Stimulated activated CD4-positive, alpha-beta T cell treated with anti-CD3 and anti-CD28 coated beads, Interleukin-15, amount 100 ng/mL, for 48 hours (primary cell): Measurements from ENCODE around the gene SAMD4B.
"Not testable (repeated sequence)": the region's sequence is repeated elsewhere in the genome, so short reads cannot be mapped to it uniquely, and the experiment has no call there.

Experiments used
- DNase-seq, 2 donors: peaks; one replicate each; pipeline ENCODE4 v3.0.0-alpha.2; 2020; ENCODE audit warnings: low read depth in 2 of 2

The SAMD4B gene

GRCh38 chr19:39341719-39342604 lies at the start of gene SAMD4B:
Gene SAMD4B, plus strand, starts transcription at chr19:39342421. Its CDS starts 14,473 bp downstream, at chr19:39356894.
- peak; percentile 98 to 99 for DNase-seq

GRCh38 chr19:39293394-39293793 lies 48.8 kb upstream of the SAMD4B start:
- no peak for DNase-seq

DNA sequence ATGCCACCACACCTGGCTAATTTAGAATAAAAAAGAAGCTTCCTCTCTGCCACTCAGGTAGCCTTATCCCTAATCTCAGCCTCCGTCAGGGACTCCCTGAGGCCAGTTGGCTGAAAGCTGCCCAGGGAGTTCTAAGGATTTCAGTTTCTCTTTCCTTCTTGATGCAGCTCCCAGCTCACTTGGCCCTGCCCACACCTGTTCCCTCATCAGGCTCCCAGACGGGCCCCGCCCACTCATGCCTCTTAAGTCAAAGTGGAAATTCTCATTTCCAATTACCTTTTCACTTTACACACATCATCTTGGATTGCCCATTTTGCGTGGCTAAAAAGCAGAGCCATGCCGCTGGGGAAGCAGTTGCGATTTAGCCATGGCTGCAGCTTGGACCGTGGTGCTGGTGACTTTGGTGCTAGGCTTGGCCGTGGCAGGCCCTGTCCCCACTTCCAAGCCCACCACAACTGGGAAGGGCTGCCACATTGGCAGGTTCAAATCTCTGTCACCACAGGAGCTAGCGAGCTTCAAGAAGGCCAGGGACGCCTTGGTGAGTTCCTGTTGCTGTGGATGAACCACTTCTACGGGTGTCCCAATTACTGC lies 46.1 kb upstream of the SAMD4B start, which contains the start of gene IFNL1:
Gene IFNL1 (plus strand): TSS at position 353 of the 591 bp plus-strand sequence. CDS start 15 bp downstream, at position 368.
- DNase-seq: no peak

- no peak for DNase-seq
These were observed 45.3 kb upstream of the SAMD4B start for GRCh38 chr19:39296906-39297305.

DNA sequence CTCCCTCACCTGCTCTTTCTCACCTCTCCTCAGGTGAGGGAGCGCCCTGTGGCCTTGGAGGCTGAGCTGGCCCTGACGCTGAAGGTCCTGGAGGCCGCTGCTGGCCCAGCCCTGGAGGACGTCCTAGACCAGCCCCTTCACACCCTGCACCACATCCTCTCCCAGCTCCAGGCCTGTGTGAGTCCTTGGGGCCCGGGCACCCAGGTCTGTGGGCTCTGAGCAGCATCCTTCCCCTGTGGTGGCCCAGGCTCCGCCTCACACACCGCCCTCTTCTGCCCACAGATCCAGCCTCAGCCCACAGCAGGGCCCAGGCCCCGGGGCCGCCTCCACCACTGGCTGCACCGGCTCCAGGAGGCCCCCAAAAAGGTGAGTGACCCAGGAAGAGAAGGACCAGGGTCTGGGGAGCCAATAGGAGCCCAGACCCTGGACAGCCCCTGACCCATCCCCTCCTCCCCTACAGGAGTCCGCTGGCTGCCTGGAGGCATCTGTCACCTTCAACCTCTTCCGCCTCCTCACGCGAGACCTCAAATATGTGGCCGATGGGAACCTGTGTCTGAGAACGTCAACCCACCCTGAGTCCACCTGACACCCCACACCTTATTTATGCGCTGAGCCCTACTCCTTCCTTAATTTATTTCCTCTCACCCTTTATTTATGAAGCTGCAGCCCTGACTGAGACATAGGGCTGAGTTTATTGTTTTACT lies 44.1 kb upstream of the SAMD4B start:
- no peak for DNase-seq

GRCh38 chr19:39299404-39299803 lies 42.8 kb upstream of the SAMD4B start:
- no peak for DNase-seq

GRCh38 chr19:39299832-39300231 lies 42.4 kb upstream of the SAMD4B start:
- no peak for DNase-seq

- no peak for DNase-seq
These were observed 41.2 kb upstream of the SAMD4B start for GRCh38 chr19:39301021-39301420.

GRCh38 chr19:39301562-39301961 lies 40.7 kb upstream of the SAMD4B start:
- DNase-seq: no peak

DNA sequence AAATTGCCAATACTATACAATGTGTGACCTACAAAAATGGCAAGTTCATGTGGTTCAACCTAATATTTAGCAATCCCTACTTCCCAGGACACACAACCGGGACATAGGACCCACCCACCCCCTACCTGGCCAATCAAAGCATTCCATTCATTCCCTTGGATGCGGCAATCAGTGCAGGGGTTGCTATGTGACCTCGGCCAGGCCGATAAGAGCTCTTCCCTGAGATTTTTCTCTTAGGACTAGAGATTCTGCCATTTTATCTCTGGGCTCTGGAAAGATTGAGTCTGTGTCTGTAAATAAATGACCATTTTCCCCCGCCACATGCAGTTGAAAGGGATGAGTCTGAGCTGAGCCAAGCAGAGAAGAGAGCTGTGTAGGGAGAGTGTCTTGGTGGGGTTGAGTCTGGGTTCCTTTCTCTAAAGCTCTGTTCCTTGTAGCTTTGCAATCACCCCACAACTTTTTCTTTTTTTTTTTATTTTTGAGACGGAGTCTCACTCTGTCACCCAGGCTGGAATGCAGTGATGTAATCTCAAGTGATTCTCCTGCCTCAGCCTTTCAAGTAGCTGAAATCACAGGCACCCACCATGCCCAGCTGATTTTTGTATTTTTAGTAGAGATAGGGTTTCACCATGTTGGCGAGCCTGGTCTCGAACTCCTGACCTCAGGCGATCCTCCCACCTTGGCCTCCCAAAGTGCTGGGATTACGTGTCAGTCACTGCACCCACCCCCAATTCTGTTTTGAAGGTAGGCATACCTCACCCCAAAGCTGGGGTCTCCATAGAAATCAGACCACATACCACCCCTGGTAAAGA lies 38.6 kb upstream of the SAMD4B start:
- DNase-seq: no peak

DNA sequence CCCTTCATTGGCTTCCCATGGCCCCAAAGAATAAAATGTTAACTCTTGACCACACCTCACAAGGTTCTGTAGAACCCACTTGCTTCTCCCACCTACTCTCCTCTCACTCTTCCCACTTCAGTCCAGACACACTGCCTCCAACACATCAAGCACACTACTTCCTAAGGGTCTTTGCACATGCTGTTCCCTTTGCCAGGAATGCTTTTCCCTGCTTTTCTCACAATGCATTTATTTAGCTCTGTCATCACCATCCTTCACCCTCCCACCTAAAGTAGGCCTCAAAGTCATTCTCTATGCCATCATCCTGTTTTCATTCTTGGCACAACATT lies 38.1 kb upstream of the SAMD4B start:
- DNase-seq: no peak

DNA sequence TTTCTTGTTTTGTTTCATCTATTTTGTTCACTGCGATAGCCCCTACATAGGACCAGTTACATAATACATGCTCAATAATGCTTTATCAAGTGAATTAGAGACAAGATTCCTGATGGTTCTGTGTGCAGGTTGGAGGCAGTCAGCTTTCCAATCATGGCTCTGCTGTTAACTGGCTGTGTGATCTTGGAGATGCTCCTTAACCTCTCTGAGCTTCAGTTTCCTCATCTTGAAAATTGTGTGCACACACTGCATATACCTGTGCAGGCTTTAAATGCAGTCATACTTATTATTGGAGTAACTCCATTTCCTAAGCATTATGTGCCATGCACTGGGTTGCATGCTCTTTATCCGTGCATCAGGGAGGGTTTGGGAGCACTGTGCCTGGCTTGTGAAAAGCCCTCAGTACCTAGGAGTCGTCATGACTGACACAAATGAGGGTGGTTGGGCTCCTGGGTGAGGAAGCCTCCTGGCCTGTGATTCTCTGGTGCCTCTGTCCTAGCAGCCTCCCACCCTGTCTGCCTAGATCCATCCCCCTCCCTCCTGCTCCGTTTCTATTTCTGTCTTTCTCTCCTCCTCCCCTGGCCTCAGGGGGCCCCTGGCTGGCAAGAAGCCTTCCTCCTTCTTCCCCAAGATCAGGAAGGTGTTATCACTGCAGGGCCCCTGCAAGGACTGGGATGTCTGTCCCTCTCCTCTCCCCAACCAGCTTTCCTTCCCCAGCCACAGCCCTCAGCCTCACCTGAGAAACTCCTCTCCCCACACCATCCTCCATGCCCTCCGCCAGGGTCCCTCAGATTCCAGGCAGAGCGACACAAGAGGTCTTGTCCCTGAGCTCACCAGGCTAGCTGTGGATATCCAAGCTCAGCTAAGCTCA lies 37.3 kb upstream of the SAMD4B start:
- DNase-seq: no peak

- DNase-seq: no peak
These were observed 36.1 kb upstream of the SAMD4B start for GRCh38 chr19:39306075-39306474.

GRCh38 chr19:39307046-39307821 lies 35.0 kb upstream of the SAMD4B start:
- no peak for DNase-seq

- DNase-seq: no peak
These were observed 34.2 kb upstream of the SAMD4B start for GRCh38 chr19:39307822-39308530.

DNA sequence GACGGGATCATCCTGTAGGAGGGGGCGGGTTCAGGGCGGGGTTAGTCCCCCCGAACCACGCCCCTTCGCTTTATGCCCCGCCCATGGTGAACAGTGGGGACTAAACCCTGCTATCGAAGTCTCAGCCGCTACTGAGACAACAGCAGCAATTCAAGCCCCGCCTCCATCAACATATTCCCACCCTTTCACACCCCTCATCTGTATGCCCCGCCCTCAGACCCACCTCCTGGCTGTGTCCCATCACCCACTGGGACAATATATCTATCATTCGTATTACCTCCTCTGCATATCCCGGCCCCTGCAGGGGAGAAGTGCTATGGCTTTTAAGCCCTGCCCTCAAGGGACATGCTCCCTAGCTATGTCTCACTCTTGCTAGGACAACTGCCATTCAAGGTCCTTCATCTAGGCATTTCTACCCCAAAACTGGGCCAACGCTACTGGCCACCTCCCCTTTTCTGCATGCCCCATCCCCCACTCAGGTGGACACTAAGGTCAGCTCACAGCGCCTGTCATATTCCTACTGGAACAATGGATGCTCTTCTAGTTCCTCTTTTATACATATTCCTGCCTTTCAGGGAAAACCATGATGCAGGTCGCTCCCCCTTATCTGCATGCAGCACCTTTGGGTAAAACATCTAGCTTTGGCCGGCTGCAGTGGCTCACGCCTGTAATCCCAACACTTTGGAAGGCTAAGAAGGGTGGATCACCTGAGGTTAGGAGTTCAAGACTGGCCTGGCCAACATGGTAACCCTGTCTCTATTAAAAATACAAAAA lies 33.5 kb upstream of the SAMD4B start:
- no peak for DNase-seq

GRCh38 chr19:39309305-39309670 lies 32.9 kb upstream of the SAMD4B start:
- DNase-seq: not testable (repeated sequence)

GRCh38 chr19:39310558-39311311 lies 31.5 kb upstream of the SAMD4B start:
- DNase-seq: no peak
